K562 (cell line): ENCODE data around the gene PRELID3B. TPM values are rescaled to one million over a fixed set of nuclear protein-coding genes. Genes with fewer than 3 reads are reported as not detected.

Source experiments
- ATAC-seq: fragments of 200-7000 bp; cut with Tn5 transposase; 3 replicates; pipeline ENCODE4 v1.9.1; 2020; ENCODE audit warnings: moderate library complexity
- BruUV-seq: library from RNA; stranded (reverse); fragments of 400-500 nt; replicated peaks from 2 replicates; lab custom pipeline; 2021; lab: Mats Ljungman, UMichigan
- CTCF ChIA-PET: fragments of 300-600 bp; formaldehyde crosslinking; extraction: SDS; loops from one replicate; lab custom pipeline; 2021; ENCODE audit warnings: low intra/inter-chr PET ratio; lab: Yijun Ruan, JAX
- POLR2A ChIA-PET: fragments of 300-600, 350-650 bp; sonication (Branson Sonifier 250); formaldehyde crosslinking; extraction: SDS; loops from one replicate; lab custom pipeline; 2021; ENCODE audit warnings: antibody characterized with exemption, inconsistent platforms; lab: Yijun Ruan, JAX
- DNase-seq, 4 experiments: peaks; one replicate each; pipeline versions ENCODE4 v3.0.0 to v3.0.0-alpha.2; 2011 to 2018; ENCODE audit warnings: low spot score in 3 of 4, mixed read lengths in 3 of 4; ENCODE audit errors: extremely low read depth in 1 of 4
- FAIRE-seq: peaks from 2 replicates; lab custom pipeline; 2011; peaks lifted over from hg19 to GRCh38; lab: Jason Lieb, UNC
- H2AFZ ChIP-seq: 2 replicates; pipeline ENCODE4 v1.6.0; 2011; ENCODE audit warnings: low read depth, low read length, control low read depth, inconsistent platforms
- H3K27ac ChIP-seq: fragments of 200-600 bp; 3 replicates; pipeline ENCODE4 v1.8.0; 2011; ENCODE audit warnings: low read depth, mild to moderate bottlenecking, control low read depth, inconsistent platforms, low read length, moderate library complexity, mixed read lengths; ENCODE audit errors: extremely low read depth
- H3K27me3 ChIP-seq, 2 experiments: fragments of 300-600 bp in 1 of 2; 2 replicates in 1 of 2; 3 replicates in 1 of 2; pipeline versions ENCODE4 v1.6.0 to v1.8.0; 2011; ENCODE audit warnings: inconsistent platforms in 2 of 2, low read length in 2 of 2, mild to moderate bottlenecking in 1 of 2, mixed read lengths in 1 of 2, moderate library complexity in 1 of 2; ENCODE audit not compliant: control insufficient read depth in 2 of 2, insufficient read depth in 2 of 2
- H3K36me3 ChIP-seq: fragments of 300-600 bp; 3 replicates; pipeline ENCODE4 v1.8.0; 2011; ENCODE audit warnings: mild to moderate bottlenecking, low read length, inconsistent platforms; ENCODE audit not compliant: control insufficient read depth, insufficient read depth
- H3K4me1 ChIP-seq, 2 experiments: fragments of 200-600 bp in 1 of 2; replicated peaks in 1 of 2; 2 replicates in 1 of 2; 3 replicates in 1 of 2; pipeline versions ENCODE4 v1.5.1 to v1.8.0; 2011; ENCODE audit warnings: inconsistent platforms in 2 of 2, low read length in 2 of 2, mild to moderate bottlenecking in 1 of 2, mixed read lengths in 1 of 2, moderate library complexity in 1 of 2; ENCODE audit not compliant: control insufficient read depth in 2 of 2, insufficient read depth in 2 of 2
- H3K4me2 ChIP-seq: 2 replicates; pipeline ENCODE4 v1.6.1; 2011; ENCODE audit warnings: low read length, control low read depth, inconsistent platforms, mixed read lengths; ENCODE audit not compliant: insufficient read depth
- H3K4me3 ChIP-seq: fragments of 200-600 bp; sonication (generic), shearing (Covaris generic); 2 replicates; pipeline ENCODE4 v1.5.1; 2016; ENCODE audit warnings: control low read depth, inconsistent platforms
- H3K79me2 ChIP-seq: fragments of 200-600 bp; 3 replicates; pipeline ENCODE4 v1.8.0; 2011; ENCODE audit warnings: low read length, inconsistent platforms; ENCODE audit not compliant: control insufficient read depth, insufficient read depth
- H3K9ac ChIP-seq, 2 experiments: 2 replicates each; pipeline versions ENCODE4 v1.6.0 to v1.6.1; 2011; ENCODE audit warnings: low read depth in 2 of 2, low read length in 2 of 2, control low read depth in 1 of 2, inconsistent platforms in 1 of 2, mild to moderate bottlenecking in 1 of 2, mixed read lengths in 1 of 2; ENCODE audit not compliant: insufficient read depth in 1 of 2
- H3K9me1 ChIP-seq: one replicate; pipeline ENCODE4 v1.6.0; 2011; ENCODE audit warnings: inconsistent platforms, mild to moderate bottlenecking, low read length, moderate library complexity; ENCODE audit not compliant: control insufficient read depth, insufficient read depth
- H3K9me3 ChIP-seq: replicated peaks from 2 replicates; pipeline ENCODE4 v1.5.1; 2011; ENCODE audit warnings: low read depth, low read length, inconsistent platforms; ENCODE audit not compliant: control insufficient read depth, insufficient read depth
- H4K20me1 ChIP-seq: replicated peaks from 2 replicates; pipeline ENCODE4 v1.6.1; 2011; ENCODE audit warnings: low read length, inconsistent platforms, mixed read lengths; ENCODE audit not compliant: control insufficient read depth, insufficient read depth
- ASH1L ChIP-seq: fragments of 450-650 bp; IDR thresholded peaks from 2 replicates; pipeline ENCODE4 v1.6.1; 2018; ENCODE audit warnings: borderline replicate concordance, mild to moderate bottlenecking, low read depth; ENCODE audit not compliant: partially characterized antibody
- ETV1 ChIP-seq: fragments of 450-650 bp; conservative IDR thresholded peaks from 2 replicates; pipeline ENCODE4 v1.6.1; 2016; ENCODE audit warnings: missing genetic modification characterization, control low read depth, low read depth, missing compliant biosample characterization
- POLR2G ChIP-seq: fragments of 200-400 bp; formaldehyde crosslinking; IDR thresholded peaks from 2 replicates; pipeline ENCODE4 v1.6.1; 2017; ENCODE audit warnings: low read depth, mild to moderate bottlenecking, antibody characterized with exemption, low read length, moderate library complexity
- U2AF2 ChIP-seq: fragments of 200-400 bp; formaldehyde crosslinking; optimal IDR thresholded peaks from 2 replicates; pipeline ENCODE3; 2017; ENCODE audit warnings: low read depth, mild to moderate bottlenecking, low read length
- WGBS: fragments of 100-300 bp; shearing (Covaris generic); methylation state at CpG from one replicate; pipeline ENCODE4 v1.1.6; 2016; ENCODE audit warnings: low coverage, mixed read lengths; ENCODE audit not compliant: insufficient coverage; ENCODE audit errors: missing lambda C conversion rate; 5-methylcytosine and 5-hydroxymethylcytosine counted together
- in situ Hi-C: fragments of 300-500 bp; cut with MboI; formaldehyde crosslinking; loops from 4 replicates; pipeline ENCODE4 v1.15.0; 2018; ENCODE audit warnings: inconsistent platforms, mixed read lengths
- intact Hi-C: fragments of 100-400 bp; cut with micrococcal nuclease; formaldehyde crosslinking; loops from 2 replicates; pipeline ENCODE4 v1.14.2; 2022
- polyA plus RNA-seq, 8 experiments: library from polyadenylated mRNA; depleted of rRNA in 4 of 8; stranded (reverse) in 5 of 8; unstranded in 3 of 8; fragments of >200 nt; fragmentation: Nextera tagmentation in 2 of 8; fragmentation: Illumina TruSeq in 1 of 8; extraction: Ambion mirVana in 2 of 8; extraction: Trizol in 1 of 8; gene quantifications; 2 replicates each; pipeline versions ENCODE4 v1.2.1 to v1.2.3, GENCODE V29; 2011 to 2014; ENCODE audit warnings: inconsistent platforms in 1 of 8, missing spikeins in 1 of 8
- total RNA-seq, 7 experiments: library from RNA; depleted of rRNA in 6 of 7; stranded (reverse); fragments of >200 nt in 6 of 7; fragmentation: Illumina TruSeq in 2 of 7; extraction: Trizol in 2 of 7; gene quantifications; 2 replicates each; pipeline versions ENCODE4 v1.2.1 to v1.2.3, GENCODE V29; 2011 to 2021; ENCODE audit warnings: low replicate concordance in 1 of 7

PRELID3B gene
- total and polyA plus RNA-seq, 9 of the 15 experiments (the other 6 are each of a cell fraction or from before 2014, with no cell fraction given) = 77.0 to 186 (median 101) TPM

GRCh38 chr20:59018817-59019216 lies 23.8 kb downstream of the PRELID3B start:
- Histone ChIP-seq H3K9me1 (no peaks in the 10 kb centered on the region), H3K79me2 (peaks cover 45% of the 10 kb centered on the region), H3K27ac (peak overlapping the region; percentile 96; the same call in 2 of the 3 replicates), H3K9me3 (no peaks in the 10 kb centered on the region), H3K27me3 (no peaks in the 10 kb centered on the region), H3K4me1 (peaks cover 60 to 70% of the 10 kb centered on the region in 2 experiments), H2AFZ (no peak overlapping the region), H3K9ac (peak overlapping the region; percentile 80 to 84; a peak in 3 of 4 replicates), H3K4me3 (no peak overlapping the region), H4K20me1 (no peaks in the 10 kb centered on the region), H3K36me3 (peaks cover 25% of the 10 kb centered on the region), H3K4me2 (peak overlapping the region; percentile 80)
- no peak for ATAC-seq
- no peak for DNase-seq
- no peak for FAIRE-seq
- in situ Hi-C loops (no loop called here), intact Hi-C loops (no loop called here)
- POLR2A ChIA-PET = interaction anchor here (0.6 to 4.5 kb wide), 9 partner anchors 9 to 121 kb away, joined by 3 to 31 read pairs (median 4); partner anchors contain the start of gene ATP5F1E
- CTCF ChIA-PET = no interaction called here
- BruUV-seq = no TSS peak
- WGBS = 84% methylated on average over 8 of the region's 10 CpGs
- no peak for TF ChIP-seq U2AF2
- TF ChIP-seq ETV1 (tag) = 0 out of 2 replicates have a peak, but pooled peaks have one; percentile 14
- TF ChIP-seq ASH1L = no peak
- TF ChIP-seq POLR2G = no peak
